ENCODE results near the gene MMAA. TPM values are rescaled to one million over a fixed set of nuclear protein-coding genes. Genes with fewer than 3 reads are reported as not detected.

MMAA gene
- polyA plus RNA-seq, 5 donors: 5.7 to 9.4 (median 7.2) TPM

- no peak for DNase-seq
These were observed 79.3 kb downstream of the MMAA start for GRCh38 chr4:145698507-145698906.

GRCh38 chr4:145703850-145704497 is 84.8 kb downstream of the MMAA start:
- DNase-seq: no peak

GRCh38 chr4:145709336-145709735 is 90.2 kb downstream of the MMAA start:
- DNase-seq: no peak

Other genes starting within 250 kb of the MMAA start
- 10 to 100 TPM; 38.6 to 53.6 (median 52.0) TPM for gene SMAD1, start 137.5 kb upstream of the MMAA start, polyA plus RNA-seq (ENCODE audit: insufficient read depth in 1 of 5, insufficient read length in 5 of 5, low replicate concordance in 1 of 5)
- gene C4orf51, start 60.8 kb downstream of the MMAA start, polyA plus RNA-seq (ENCODE audit: insufficient read depth in 1 of 5, insufficient read length in 5 of 5, low replicate concordance in 1 of 5): not detected

All from right lung (tissue), 5 donors.